LNCaP clone FGC (cell line): ENCODE measurements around the gene POMT1.
"Not testable (repeated sequence)": the region's sequence is repeated elsewhere in the genome, so short reads cannot be mapped to it uniquely, and the experiment has no call there.

Experiments used
- DNase-seq: peaks from one replicate; pipeline ENCODE4 v3.0.0-alpha.2; 2011; ENCODE audit warnings: low read depth
- H3K4me3 ChIP-seq: 2 replicates; pipeline ENCODE4 v1.5.1; 2011; ENCODE audit warnings: mild to moderate bottlenecking, low read depth, low read length, control low read depth
- CTCF ChIP-seq: IDR thresholded peaks from 2 replicates; pipeline ENCODE4 v1.5.1; 2012; ENCODE audit warnings: mild to moderate bottlenecking; ENCODE audit not compliant: control insufficient read depth, insufficient read depth; ENCODE audit errors: extremely low read depth

Gene POMT1

GRCh38 chr9:131545003-131545785 lies 42.5 kb downstream of the POMT1 start, which contains the start of gene PRRT1B:
Gene PRRT1B (plus strand): TSS chr9:131545523. CDS start chr9:131545616, 93 bp downstream.
- 0 out of 2 replicates have a peak, but pooled peaks have one; percentile 14 for TF ChIP-seq CTCF
- peak; percentile 85 for DNase-seq
- peak within 1 kb of the TSS; percentile 56 for H3K4me3 ChIP-seq

GRCh38 chr9:131545786-131546335 lies 43.1 kb downstream of the POMT1 start:
- DNase-seq, result no peak
- peak overlapping the region; percentile 56 for H3K4me3 ChIP-seq
- no peak for TF ChIP-seq CTCF

GRCh38 chr9:131546336-131547084 lies 43.8 kb downstream of the POMT1 start:
- no peak for TF ChIP-seq CTCF
- DNase-seq, result no peak
- peak overlapping the region; percentile 56 for H3K4me3 ChIP-seq

DNA sequence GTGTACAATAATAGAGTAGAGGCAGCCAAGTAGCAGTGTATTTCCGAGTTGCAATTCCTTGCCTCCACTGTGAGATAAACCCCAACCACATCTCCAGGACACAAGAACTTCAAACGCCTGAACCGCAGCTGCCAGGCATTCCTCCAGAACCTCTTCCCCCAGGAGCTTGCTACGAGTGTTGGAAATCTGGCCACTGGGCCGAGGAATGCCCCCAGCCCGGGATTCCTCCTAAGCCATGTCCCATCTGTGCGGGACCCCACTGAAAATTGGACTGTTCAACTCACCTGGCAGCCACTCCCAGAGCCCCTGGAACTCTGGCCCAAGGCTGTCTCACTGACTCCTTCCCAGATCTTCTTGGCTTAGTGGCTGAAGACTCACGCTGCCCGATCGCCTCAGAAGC lies 46.5 kb downstream of the POMT1 start:
- H3K4me3 ChIP-seq, DNase-seq: not testable (repeated sequence)

DNA sequence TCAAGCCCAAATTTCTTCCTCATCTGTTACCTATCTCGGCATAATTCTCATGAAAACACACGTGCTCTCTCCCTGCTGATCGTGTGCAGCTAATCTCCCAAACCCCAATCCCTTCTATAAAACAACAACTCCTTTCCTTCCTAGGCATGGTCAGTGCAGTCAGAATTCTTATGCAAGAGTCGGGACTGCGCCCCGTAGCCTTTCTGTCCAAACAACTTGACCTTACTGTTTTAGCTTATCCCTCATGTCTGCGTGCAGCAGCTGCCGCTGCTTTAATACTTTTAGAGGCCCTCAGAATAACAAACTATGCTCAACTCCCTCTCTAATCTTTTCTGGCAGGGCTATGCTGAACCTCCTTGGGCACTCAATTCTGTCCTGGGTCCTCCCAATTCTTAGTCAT lies 47.7 kb downstream of the POMT1 start:
- DNase-seq, H3K4me3 ChIP-seq: not testable (repeated sequence)

DNA sequence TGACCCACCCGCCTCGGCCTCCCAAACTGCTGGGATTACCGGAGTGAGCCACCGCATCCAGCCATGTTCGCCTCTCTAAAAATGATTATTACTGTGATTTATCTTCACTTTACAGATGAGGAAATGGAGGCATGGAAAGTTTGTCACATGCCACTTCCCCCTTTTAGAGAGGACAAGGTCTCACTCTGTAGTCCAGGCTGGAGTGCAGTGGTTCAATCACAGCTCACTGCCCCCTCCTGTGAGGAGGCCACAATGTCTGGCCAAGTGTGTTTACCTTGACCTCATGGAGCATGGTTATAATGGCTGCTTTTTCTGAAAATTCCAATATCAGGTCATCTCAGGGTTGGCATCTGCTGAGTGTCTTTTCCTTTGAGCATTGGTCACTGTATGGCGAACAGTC lies 49.3 kb downstream of the POMT1 start:
- no peak for TF ChIP-seq CTCF
- H3K4me3 ChIP-seq, result no peak overlapping the region
- DNase-seq, result no peak

DNA sequence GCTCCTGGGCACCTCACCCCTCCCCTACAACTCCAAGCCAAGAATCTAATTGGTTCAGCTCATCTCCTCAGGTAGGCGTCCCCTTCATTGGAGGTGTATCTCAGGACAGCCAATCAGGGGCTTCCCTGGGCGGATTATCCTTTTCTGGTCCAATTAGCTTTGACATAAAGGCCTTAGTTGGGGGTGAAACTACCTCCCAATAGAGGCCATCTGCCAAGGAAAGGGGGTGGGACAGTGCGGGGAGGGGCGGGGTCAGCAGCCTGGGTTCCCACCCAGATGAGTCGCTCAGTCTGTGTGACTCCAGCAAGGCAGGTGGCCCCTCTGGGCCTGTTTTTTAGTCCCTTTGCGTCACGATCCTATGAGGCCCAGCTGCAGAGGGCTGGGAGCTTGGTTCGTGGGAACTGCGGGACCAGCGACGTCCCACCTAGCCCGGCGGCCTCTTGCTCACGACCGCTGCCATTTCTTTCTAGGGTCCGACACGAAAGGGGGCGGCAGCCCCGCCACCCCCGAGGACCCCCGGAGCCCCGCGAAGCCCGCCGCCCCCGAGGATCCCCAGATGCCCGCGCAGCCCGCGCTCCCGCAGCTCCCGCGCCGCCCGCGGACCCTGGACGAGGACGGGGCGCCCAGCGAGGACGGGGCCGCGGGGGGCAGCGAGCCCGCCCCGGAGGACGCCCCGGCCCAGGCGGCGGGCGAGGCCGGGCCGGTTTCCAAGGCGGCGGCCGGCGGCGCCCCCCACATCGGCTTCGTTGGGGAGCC lies 51.5 kb downstream of the POMT1 start:
- no peak for TF ChIP-seq CTCF
- no peak overlapping the region for H3K4me3 ChIP-seq
- no peak for DNase-seq
